Mesenchymal stem cell (in vitro differentiated cells and primary cell): ENCODE results near the gene CDK14.

Experiments used
- DNase-seq: peaks from one replicate; pipeline ENCODE4 v3.0.0-alpha.2; 2013
- H2AFZ ChIP-seq: one replicate; pipeline ENCODE4 v1.6.1; 2013; ENCODE audit warnings: low read depth, mild to moderate bottlenecking, control low read depth, inconsistent platforms, low read length, moderate library complexity
- H2AK5ac ChIP-seq: 2 replicates; pipeline ENCODE4 v1.6.1; 2013; ENCODE audit warnings: low read length, moderate library complexity, mild to moderate bottlenecking, inconsistent platforms; ENCODE audit not compliant: severe bottlenecking
- H2BK120ac ChIP-seq: one replicate; pipeline ENCODE4 v1.6.1; 2013; ENCODE audit warnings: low read depth, mild to moderate bottlenecking, inconsistent platforms, low read length, moderate library complexity
- H2BK12ac ChIP-seq, 2 experiments: one replicate each; pipeline ENCODE4 v1.6.1; 2013; ENCODE audit warnings: inconsistent platforms in 2 of 2, low read length in 2 of 2, mild to moderate bottlenecking in 2 of 2, moderate library complexity in 2 of 2, control low read depth in 1 of 2
- H2BK15ac ChIP-seq: one replicate; pipeline ENCODE4 v1.6.1; 2013; ENCODE audit warnings: mild to moderate bottlenecking, low read depth, inconsistent platforms; ENCODE audit not compliant: poor library complexity, severe bottlenecking
- H2BK5ac ChIP-seq: 2 replicates; pipeline ENCODE4 v1.6.1; 2013; ENCODE audit warnings: low read depth, mild to moderate bottlenecking, low read length, control low read depth, inconsistent platforms; ENCODE audit not compliant: poor library complexity, severe bottlenecking
- H3K14ac ChIP-seq, 2 experiments: one replicate each; pipeline ENCODE4 v1.6.1; 2013; ENCODE audit warnings: inconsistent platforms in 2 of 2, low read length in 2 of 2, control low read depth in 1 of 2, mild to moderate bottlenecking in 1 of 2, moderate library complexity in 1 of 2
- H3K18ac ChIP-seq, 2 experiments: one replicate each; pipeline ENCODE4 v1.6.1; 2013; ENCODE audit warnings: inconsistent platforms in 2 of 2, low read length in 2 of 2, control low read depth in 1 of 2, low read depth in 1 of 2, mild to moderate bottlenecking in 1 of 2
- H3K23ac ChIP-seq, 2 experiments: one replicate each; pipeline ENCODE4 v1.6.1; 2013; ENCODE audit warnings: inconsistent platforms in 2 of 2, low read length in 2 of 2, mild to moderate bottlenecking in 2 of 2, moderate library complexity in 2 of 2, control low read depth in 1 of 2
- H3K27ac ChIP-seq: 2 replicates; pipeline ENCODE4 v1.5.1; 2013; ENCODE audit warnings: mild to moderate bottlenecking, moderate library complexity, low read length, control low read depth, inconsistent platforms; ENCODE audit not compliant: poor library complexity, severe bottlenecking
- H3K27me3 ChIP-seq, 2 experiments: 2 replicates each; pipeline versions ENCODE4 v1.6.1 to v1.7.0; 2013; ENCODE audit warnings: low read length in 2 of 2, mild to moderate bottlenecking in 2 of 2, moderate library complexity in 2 of 2, control low read depth in 1 of 2, inconsistent platforms in 1 of 2; ENCODE audit not compliant: control insufficient read depth in 1 of 2, insufficient read depth in 1 of 2
- H3K36me3 ChIP-seq, 2 experiments: 2 replicates each; pipeline versions ENCODE4 v1.6.1 to v1.7.0; 2013; ENCODE audit warnings: low read length in 2 of 2, control low read depth in 1 of 2, inconsistent platforms in 1 of 2, low read depth in 1 of 2, mild to moderate bottlenecking in 1 of 2; ENCODE audit not compliant: insufficient read depth in 2 of 2, control insufficient read depth in 1 of 2
- H3K4ac ChIP-seq, 2 experiments: one replicate each; pipeline ENCODE4 v1.6.1; 2013; ENCODE audit warnings: inconsistent platforms in 2 of 2, low read length in 2 of 2, mild to moderate bottlenecking in 2 of 2, moderate library complexity in 2 of 2, control low read depth in 1 of 2, low read depth in 1 of 2
- H3K4me1 ChIP-seq: 2 replicates; pipeline ENCODE4 v1.6.1; 2013; ENCODE audit warnings: low read depth, low read length, control low read depth; ENCODE audit not compliant: control insufficient read depth, insufficient read depth
- H3K4me2 ChIP-seq: 2 replicates; pipeline ENCODE4 v1.6.1; 2013; ENCODE audit warnings: low read length, mild to moderate bottlenecking, inconsistent platforms; ENCODE audit not compliant: poor library complexity, severe bottlenecking
- H3K4me3 ChIP-seq, 2 experiments: 2 replicates each; pipeline versions ENCODE4 v1.5.1 to v1.7.0; 2013; ENCODE audit warnings: low read length in 2 of 2, mild to moderate bottlenecking in 2 of 2, control low read depth in 1 of 2, low read depth in 1 of 2; ENCODE audit not compliant: insufficient read depth in 1 of 2
- H3K79me1 ChIP-seq: replicated peaks from 2 replicates; pipeline ENCODE4 v1.6.1; 2013; ENCODE audit warnings: mild to moderate bottlenecking, control low read depth, low read length, inconsistent platforms; ENCODE audit not compliant: poor library complexity, severe bottlenecking
- H3K9ac ChIP-seq: 2 replicates; pipeline ENCODE4 v1.7.0; 2013; ENCODE audit warnings: mild to moderate bottlenecking, low read length, moderate library complexity
- H3K9me3 ChIP-seq: 2 replicates; pipeline ENCODE4 v1.7.0; 2013; ENCODE audit warnings: mild to moderate bottlenecking, low read length; ENCODE audit not compliant: control insufficient read depth
- H4K8ac ChIP-seq: one replicate; pipeline ENCODE4 v1.6.1; 2013; ENCODE audit warnings: inconsistent platforms, mild to moderate bottlenecking, low read length, moderate library complexity
- H4K91ac ChIP-seq: one replicate; pipeline ENCODE4 v1.6.1; 2013; ENCODE audit warnings: mild to moderate bottlenecking, low read length, inconsistent platforms
- WGBS: methylation state at CpG from one replicate; pipeline ENCODE4 v1.1.7; 2013; ENCODE audit warnings: mixed read lengths; 5-methylcytosine and 5-hydroxymethylcytosine counted together

Gene CDK14

DNA sequence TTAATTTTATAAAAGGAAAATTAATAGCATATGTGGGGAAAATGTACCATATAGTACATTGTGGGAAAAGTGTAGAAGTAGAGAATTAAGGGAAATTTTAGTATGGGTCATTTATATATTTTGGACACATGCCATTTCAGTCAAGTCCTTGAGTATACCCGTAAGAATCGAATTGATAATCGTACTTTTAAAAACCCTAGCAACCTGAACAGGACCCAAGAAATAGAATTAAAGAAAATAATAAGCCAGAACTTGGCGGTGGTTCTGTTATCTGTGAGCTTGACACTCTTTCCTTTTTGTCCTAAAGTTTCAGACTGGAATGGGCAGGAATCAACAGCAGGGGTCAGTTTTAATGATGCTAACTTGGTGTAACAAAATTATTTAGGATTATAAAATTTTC lies 221.0 kb downstream of the CDK14 start:
- Histone ChIP-seq H3K4me1 (no peaks in the 10 kb centered on the region), H3K14ac (no peak overlapping the region), H2BK120ac (no peak overlapping the region), H3K23ac (no peak overlapping the region), H2BK12ac (no peak overlapping the region), H3K4ac (no peak overlapping the region), H2AK5ac (no peak overlapping the region), H4K91ac (no peak overlapping the region), H3K27ac (peak overlapping the region; percentile 51), H3K4me2 (no peak overlapping the region), H3K4me3 (no peak overlapping the region), H3K9ac (peak overlapping the region; percentile 68), H2BK5ac (no peak overlapping the region), H3K9me3 (no peaks in the 10 kb centered on the region), H4K8ac (no peak overlapping the region), H2AFZ (no peak overlapping the region), H3K79me1 (peaks cover 10% of the 10 kb centered on the region), H2BK15ac (no peak overlapping the region), H3K36me3 (no peaks in the 10 kb centered on the region), H3K18ac (no peak overlapping the region), H3K27me3 (no peaks in the 10 kb centered on the region)
- WGBS: 82% methylated on average over 4 of the region's 4 CpGs
- DNase-seq: no peak

DNA sequence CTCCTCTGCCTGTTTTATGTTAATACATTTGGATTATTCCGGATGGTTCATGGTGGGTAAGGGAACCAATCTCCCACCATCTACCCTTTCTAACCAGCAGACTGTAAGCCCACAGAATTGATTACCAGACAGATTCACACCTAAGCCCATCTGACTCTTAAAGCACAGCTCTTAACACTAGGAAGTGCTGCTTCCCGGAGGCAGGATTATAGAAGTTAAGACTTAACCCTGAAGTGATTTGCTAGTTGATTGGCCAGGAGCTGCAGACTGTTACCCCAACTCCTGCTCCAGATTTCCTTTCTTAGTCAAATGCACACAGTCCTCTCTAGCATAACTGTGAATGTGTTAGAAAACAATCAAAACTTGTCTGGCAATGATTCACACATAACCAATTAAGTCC lies 221.7 kb downstream of the CDK14 start:
- H2AFZ ChIP-seq: no peak overlapping the region
- H3K23ac ChIP-seq: no peak overlapping the region
- no peak overlapping the region for H3K4ac ChIP-seq
- H3K4me3 ChIP-seq: no peak overlapping the region
- H3K9ac ChIP-seq: peak overlapping the region; percentile 68
- no peak overlapping the region for H3K27ac ChIP-seq
- peak overlapping the region in 1 of 2 experiments; percentile 17 for H3K18ac ChIP-seq
- no peak overlapping the region for H3K14ac ChIP-seq
- H3K4me1 ChIP-seq: no peaks in the 10 kb centered on the region
- H2AK5ac ChIP-seq: peak overlapping the region; percentile 16
- no peaks in the 10 kb centered on the region for H3K36me3 ChIP-seq
- no peak for DNase-seq
- H2BK120ac ChIP-seq: no peak overlapping the region
- H3K4me2 ChIP-seq: no peak overlapping the region
- H3K27me3 ChIP-seq: no peaks in the 10 kb centered on the region
- no peak overlapping the region for H2BK15ac ChIP-seq
- 13% methylated on average over 1 of the region's 2 CpGs for WGBS
- no peak overlapping the region for H2BK5ac ChIP-seq
- H2BK12ac ChIP-seq: no peak overlapping the region
- H4K8ac ChIP-seq: no peak overlapping the region
- H3K79me1 ChIP-seq: peaks cover 10% of the 10 kb centered on the region
- no peaks in the 10 kb centered on the region for H3K9me3 ChIP-seq
- no peak overlapping the region for H4K91ac ChIP-seq

DNA sequence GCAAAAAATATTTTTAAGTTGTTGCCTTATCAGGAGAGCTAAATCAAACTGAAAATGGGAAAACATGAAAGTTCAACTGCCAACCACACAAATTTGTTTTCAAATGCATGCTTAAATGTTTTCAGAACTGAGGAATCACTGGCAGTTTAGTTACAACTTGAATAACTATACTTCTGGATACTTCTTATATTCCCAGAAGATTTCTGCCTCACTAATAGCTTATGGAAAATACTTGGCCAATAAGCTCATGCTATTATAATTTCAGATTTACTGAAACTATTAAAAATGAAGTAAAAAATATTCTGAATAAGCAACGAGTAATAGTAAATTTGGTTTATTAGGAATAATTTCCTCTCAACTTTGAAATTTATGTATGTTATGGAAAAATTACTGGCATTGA lies 222.2 kb downstream of the CDK14 start:
- Histone ChIP-seq H3K9me3 (no peaks in the 10 kb centered on the region), H3K36me3 (no peaks in the 10 kb centered on the region), H3K4me3 (no peak overlapping the region), H2AK5ac (no peak overlapping the region), H3K18ac (no peak overlapping the region), H4K8ac (no peak overlapping the region), H3K9ac (peak overlapping the region; percentile 68), H3K79me1 (peaks cover 11% of the 10 kb centered on the region), H2BK12ac (no peak overlapping the region), H2BK120ac (no peak overlapping the region), H3K27ac (no peak overlapping the region), H2BK5ac (no peak overlapping the region), H3K4ac (no peak overlapping the region), H3K14ac (no peak overlapping the region), H2BK15ac (no peak overlapping the region), H2AFZ (no peak overlapping the region), H4K91ac (no peak overlapping the region), H3K4me1 (no peaks in the 10 kb centered on the region), H3K23ac (no peak overlapping the region), H3K4me2 (no peak overlapping the region), H3K27me3 (no peaks in the 10 kb centered on the region)
- no peak for DNase-seq
- WGBS: no CpG with 5 or more reads among the region's 1 CpG

DNA sequence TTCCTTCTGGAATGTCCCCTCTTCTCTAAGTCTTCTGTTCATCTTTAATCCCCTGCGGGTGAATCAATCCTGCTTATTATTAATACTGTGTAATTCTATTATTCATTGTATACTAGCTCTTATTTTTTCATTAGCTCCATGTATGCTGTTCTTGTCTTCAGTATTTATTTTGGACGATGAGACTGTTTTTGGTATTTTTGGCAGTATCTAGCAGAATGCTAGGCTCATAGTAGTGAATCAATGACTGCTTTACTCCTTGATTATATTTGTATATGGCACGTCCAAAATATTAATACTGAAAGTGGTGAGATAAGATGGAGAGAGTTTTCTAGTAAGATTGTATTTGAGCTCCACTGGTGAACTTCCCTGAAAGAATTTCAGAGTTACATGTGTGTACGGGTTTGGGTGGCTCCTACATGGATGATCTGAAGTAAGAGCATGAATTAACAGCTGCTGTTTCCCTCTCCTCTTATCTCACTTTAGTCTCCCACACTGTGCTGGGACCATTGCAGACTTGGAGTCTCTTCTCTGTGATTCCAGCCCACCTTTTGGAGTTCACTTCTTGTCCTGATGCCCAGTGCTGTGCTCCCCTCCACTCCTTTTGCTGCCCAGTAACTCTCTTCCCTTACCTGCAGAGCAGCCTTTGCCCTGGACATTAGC lies 226.0 kb downstream of the CDK14 start:
- no peak overlapping the region for H4K8ac ChIP-seq
- no peak overlapping the region for H3K23ac ChIP-seq
- H3K4me3 ChIP-seq: no peak overlapping the region
- H3K4me1 ChIP-seq: no peaks in the 10 kb centered on the region
- H3K18ac ChIP-seq: no peak overlapping the region
- no peak overlapping the region for H2AK5ac ChIP-seq
- no peak overlapping the region for H2BK5ac ChIP-seq
- no peak overlapping the region for H3K27ac ChIP-seq
- no peaks in the 10 kb centered on the region for H3K27me3 ChIP-seq
- H3K4me2 ChIP-seq: no peak overlapping the region
- H2BK120ac ChIP-seq: no peak overlapping the region
- no peak for DNase-seq
- no peak overlapping the region for H2BK12ac ChIP-seq
- no peak overlapping the region for H4K91ac ChIP-seq
- no peak overlapping the region for H3K9ac ChIP-seq
- H3K79me1 ChIP-seq: peaks cover 14% of the 10 kb centered on the region
- no peaks in the 10 kb centered on the region for H3K36me3 ChIP-seq
- no peak overlapping the region for H2AFZ ChIP-seq
- no peak overlapping the region for H3K14ac ChIP-seq
- H2BK15ac ChIP-seq: no peak overlapping the region
- H3K9me3 ChIP-seq: no peaks in the 10 kb centered on the region
- H3K4ac ChIP-seq: no peak overlapping the region
- WGBS: 100% methylated on average over 3 of the region's 4 CpGs
